IMR-90 (cell line): ENCODE measurements around the gene RPP40. TPM values are rescaled to one million over a fixed set of nuclear protein-coding genes. Genes with fewer than 3 reads are reported as not detected.

ENCODE experiments used
- ATAC-seq: fragments of 200-7000 bp; cut with Tn5 transposase; 2 replicates; pipeline ENCODE4 v1.9.1; 2020; ENCODE audit warnings: low read depth, mild to moderate bottlenecking, moderate library complexity
- BruUV-seq: library from RNA; stranded (reverse); fragments of 400-500 nt; replicated peaks from 2 replicates; lab custom pipeline; 2021; lab: Mats Ljungman, UMichigan
- CTCF ChIA-PET: fragments of 300-600 bp; formaldehyde crosslinking; extraction: SDS; loops from one replicate; lab custom pipeline; 2021; ENCODE audit warnings: antibody characterized with exemption; lab: Yijun Ruan, JAX
- POLR2A ChIA-PET: fragments of 300-600 bp; sonication (Branson Sonifier 250); formaldehyde crosslinking; loops from one replicate; lab custom pipeline; 2022; ENCODE audit warnings: antibody characterized with exemption; ENCODE audit not compliant: unreplicated experiment; lab: Charles Lee
- DNase-seq: peaks from one replicate; pipeline ENCODE4 v3.0.0; 2013
- H2AFZ ChIP-seq: replicated peaks from 2 replicates; pipeline ENCODE3; 2013; ENCODE audit warnings: low read length, mild to moderate bottlenecking; ENCODE audit not compliant: poor library complexity
- H2AK5ac ChIP-seq: 2 replicates; pipeline ENCODE4 v1.6.1; 2013; ENCODE audit warnings: low read depth, low read length, inconsistent platforms
- H2AK9ac ChIP-seq: replicated peaks from 2 replicates; pipeline ENCODE3; 2013; ENCODE audit warnings: mild to moderate bottlenecking, low read depth, low read length, moderate library complexity; ENCODE audit not compliant: poor library complexity
- H2BK120ac ChIP-seq: 2 replicates; pipeline ENCODE4 v1.6.1; 2013; ENCODE audit warnings: low read depth, low read length, inconsistent platforms
- H2BK15ac ChIP-seq: 3 replicates; pipeline ENCODE4 v1.6.1; 2013; ENCODE audit warnings: low read depth, low read length, inconsistent platforms
- H2BK20ac ChIP-seq: 2 replicates; pipeline ENCODE4 v1.6.1; 2013; ENCODE audit warnings: low read depth, mild to moderate bottlenecking, inconsistent platforms, low read length, moderate library complexity
- H2BK5ac ChIP-seq: 2 replicates; pipeline ENCODE4 v1.6.1; 2013; ENCODE audit warnings: mild to moderate bottlenecking, low read depth, low read length, inconsistent platforms; ENCODE audit not compliant: poor library complexity, severe bottlenecking
- H3K14ac ChIP-seq: replicated peaks from 2 replicates; pipeline ENCODE4 v1.6.1; 2013; ENCODE audit warnings: low read depth, low read length, inconsistent platforms
- H3K18ac ChIP-seq: 2 replicates; pipeline ENCODE4 v1.6.1; 2013; ENCODE audit warnings: low read depth, low read length, control low read depth
- H3K23ac ChIP-seq: 2 replicates; pipeline ENCODE4 v1.6.1; 2013; ENCODE audit warnings: low read depth, low read length, inconsistent platforms
- H3K27ac ChIP-seq: 2 replicates; pipeline ENCODE4 v1.5.1; 2013; ENCODE audit warnings: mild to moderate bottlenecking, control low read depth, low read length; ENCODE audit not compliant: insufficient read depth
- H3K27me3 ChIP-seq: 2 replicates; pipeline ENCODE4 v1.6.1; 2013; ENCODE audit warnings: low read length; ENCODE audit not compliant: control insufficient read depth, insufficient read depth
- H3K36me3 ChIP-seq: 2 replicates; pipeline ENCODE4 v1.6.1; 2013; ENCODE audit warnings: low read length, mixed read lengths; ENCODE audit not compliant: control insufficient read depth, insufficient read depth
- H3K4ac ChIP-seq: 2 replicates; pipeline ENCODE4 v1.6.1; 2013; ENCODE audit warnings: low read depth, low read length, inconsistent platforms
- H3K4me1 ChIP-seq: 2 replicates; pipeline ENCODE4 v1.6.1; 2013; ENCODE audit warnings: low read length, mixed read lengths; ENCODE audit not compliant: control insufficient read depth, insufficient read depth
- H3K4me2 ChIP-seq: 2 replicates; pipeline ENCODE4 v1.6.1; 2013; ENCODE audit warnings: low read depth, mild to moderate bottlenecking, control low read depth, low read length, moderate library complexity
- H3K4me3 ChIP-seq: 2 replicates; pipeline ENCODE4 v1.5.1; 2013; ENCODE audit warnings: low read depth, mild to moderate bottlenecking, control low read depth, low read length, moderate library complexity; ENCODE audit not compliant: insufficient read depth
- H3K56ac ChIP-seq: 2 replicates; pipeline ENCODE4 v1.6.1; 2013; ENCODE audit warnings: low read length, inconsistent platforms; ENCODE audit not compliant: insufficient read depth; ENCODE audit errors: extremely low read depth
- H3K79me1 ChIP-seq, 2 experiments: 2 replicates each; pipeline ENCODE4 v1.6.1; 2013; ENCODE audit warnings: low read length in 2 of 2, inconsistent platforms in 1 of 2, low read depth in 1 of 2
- H3K9ac ChIP-seq: 2 replicates; pipeline ENCODE4 v1.6.1; 2013; ENCODE audit warnings: low read depth, low read length, control low read depth
- H3K9me1 ChIP-seq: 2 replicates; pipeline ENCODE4 v1.6.1; 2013; ENCODE audit warnings: low read length, inconsistent platforms; ENCODE audit not compliant: insufficient read depth
- H3K9me3 ChIP-seq: 2 replicates; pipeline ENCODE4 v1.6.1; 2013; ENCODE audit warnings: low read length; ENCODE audit not compliant: control insufficient read depth, insufficient read depth
- H4K20me1 ChIP-seq: 2 replicates; pipeline ENCODE4 v1.6.1; 2013; ENCODE audit warnings: low read length, inconsistent platforms; ENCODE audit not compliant: insufficient read depth
- H4K5ac ChIP-seq: 2 replicates; pipeline ENCODE4 v1.6.1; 2013; ENCODE audit warnings: mild to moderate bottlenecking, low read depth, low read length, control low read depth
- H4K8ac ChIP-seq, 2 experiments: 2 replicates each; pipeline ENCODE4 v1.6.1; 2013; ENCODE audit warnings: low read depth in 2 of 2, low read length in 2 of 2, control low read depth in 1 of 2, inconsistent platforms in 1 of 2
- H4K91ac ChIP-seq: 2 replicates; pipeline ENCODE4 v1.6.1; 2013; ENCODE audit warnings: low read depth, low read length, inconsistent platforms; ENCODE audit not compliant: insufficient read depth
- BHLHE40 ChIP-seq: fragments of 150-350 bp; IDR thresholded peaks from 2 replicates; pipeline ENCODE4 v1.6.1; 2016; ENCODE audit warnings: mild to moderate bottlenecking, low read depth, low read length
- CEBPB ChIP-seq: IDR thresholded peaks from 2 replicates; pipeline ENCODE4 v1.6.1; 2012; ENCODE audit warnings: low read depth, low read length, improper control_type of control experiment
- MAFK ChIP-seq: IDR thresholded peaks from 2 replicates; pipeline ENCODE4 v1.6.1; 2012; ENCODE audit warnings: low read depth, low read length, improper control_type of control experiment
- MXI1 ChIP-seq: IDR thresholded peaks from 2 replicates; pipeline ENCODE4 v1.6.1; 2012; ENCODE audit warnings: low read depth, mild to moderate bottlenecking, low read length, moderate library complexity, borderline replicate concordance
- POLR2A ChIP-seq: IDR thresholded peaks from 2 replicates; pipeline ENCODE4 v1.6.1; 2012; ENCODE audit warnings: mild to moderate bottlenecking, low read depth, low read length
- RAD21 ChIP-seq: IDR thresholded peaks from 2 replicates; pipeline ENCODE4 v1.6.1; 2012; ENCODE audit warnings: low read length, improper control_type of control experiment
- RCOR1 ChIP-seq: IDR thresholded peaks from 2 replicates; pipeline ENCODE4 v1.6.1; 2012; ENCODE audit warnings: mild to moderate bottlenecking, low read length, improper control_type of control experiment; ENCODE audit not compliant: insufficient replicate concordance
- RFX5 ChIP-seq: IDR thresholded peaks from 2 replicates; pipeline ENCODE4 v1.8.0; 2012; ENCODE audit warnings: low read depth, mild to moderate bottlenecking, low read length, moderate library complexity
- WGBS, 2 experiments: methylation state at CpG; one replicate each; pipeline versions ENCODE4 v1.1.5 to v1.1.7; 2013; ENCODE audit warnings: missing lambda C conversion rate in 2 of 2; ENCODE audit not compliant: insufficient read length in 1 of 2; ENCODE audit errors: extremely low coverage in 2 of 2; 5-methylcytosine and 5-hydroxymethylcytosine counted together
- dilution Hi-C: fragments of 300-500 bp; cut with HindIII; formaldehyde crosslinking; loops from one replicate; pipeline ENCODE4 v1.14.3; 2018; ENCODE audit warnings: low sequenced_read_pairs; ENCODE audit not compliant: unreplicated experiment
- in situ Hi-C: fragments of 300-500 bp; cut with MboI; formaldehyde crosslinking; loops from 3 replicates; pipeline ENCODE4 v1.14.3; 2019; ENCODE audit warnings: low sequenced_read_pairs, inconsistent platforms, mixed read lengths
- intact Hi-C: fragments of 100-400 bp; cut with micrococcal nuclease; formaldehyde crosslinking; loops from 2 replicates; pipeline ENCODE4 v1.10.0; 2022
- polyA plus RNA-seq, 3 experiments: library from polyadenylated mRNA; depleted of rRNA; stranded (reverse); fragments of >200 nt; gene quantifications; 2 replicates each; pipeline ENCODE4 v1.2.3, GENCODE V29; 2012; ENCODE audit warnings: low replicate concordance in 1 of 3
- total RNA-seq: library from RNA; depleted of rRNA; stranded (reverse); fragments of >200 nt; gene quantifications from 2 replicates; pipeline ENCODE4 v1.2.3, GENCODE V29; 2012
- TF ChIP-seq, protein P1 (sequence below): fragments of 150-350 bp; IDR thresholded peaks from 2 replicates; pipeline ENCODE4 v1.6.1; 2017; ENCODE audit warnings: mild to moderate bottlenecking, antibody characterized with exemption, low read length, low read depth

Gene RPP40
- total and polyA plus RNA-seq, 2 of the 4 experiments (the other 2 are of a cell fraction), result 8.1 to 22.2 TPM

DNA sequence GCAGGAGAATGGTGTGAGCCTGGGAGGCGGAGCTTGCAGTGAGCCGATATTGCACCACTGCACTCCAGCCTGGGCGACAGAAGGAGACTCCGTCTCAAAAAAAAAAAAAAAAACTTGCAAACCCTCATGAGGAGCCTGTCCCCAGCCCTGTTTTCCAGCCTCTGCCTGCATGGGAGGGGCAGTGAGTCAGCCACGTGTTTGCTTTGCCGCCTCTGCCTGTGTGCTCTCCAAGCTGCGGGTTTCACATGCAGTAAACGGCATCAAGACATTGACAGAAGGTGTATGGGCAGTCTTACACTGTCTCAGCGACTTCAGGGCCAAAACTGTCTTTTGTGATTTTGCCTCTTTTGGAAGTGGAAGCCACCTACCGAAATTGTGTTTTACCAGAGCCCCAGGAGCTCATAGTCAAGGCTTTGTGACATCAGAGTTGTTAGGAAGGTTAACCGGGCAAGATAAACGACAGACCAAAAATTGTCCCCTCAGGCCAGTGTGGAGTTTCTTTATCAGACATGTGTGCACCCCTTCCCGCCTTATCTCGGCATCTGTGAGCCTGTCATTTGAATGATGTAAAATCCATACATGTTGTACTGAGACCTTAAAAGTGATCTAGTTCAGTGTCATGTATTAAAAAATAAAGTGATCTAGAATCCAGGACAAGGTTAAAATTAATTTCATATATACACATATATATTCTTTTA is 52.9 kb downstream of the RPP40 start:
- Histone ChIP-seq H3K4me2 (no peak overlapping the region), H3K4ac (no peak overlapping the region), H2BK20ac (no peak overlapping the region), H3K4me3 (no peak overlapping the region), H3K27ac (no peak overlapping the region), H2AFZ (no peak overlapping the region), H3K18ac (no peak overlapping the region), H2AK9ac (no peak overlapping the region), H3K27me3 (no peaks in the 10 kb centered on the region), H3K9me1 (peaks cover 4% of the 10 kb centered on the region), H4K91ac (no peak overlapping the region), H2BK5ac (no peak overlapping the region), H4K20me1 (no peaks in the 10 kb centered on the region; the same call in 1 of the 2 replicates), H3K9me3 (no peaks in the 10 kb centered on the region), H2BK120ac (no peak overlapping the region), H3K14ac (no peak overlapping the region), H3K36me3 (peaks cover 28% of the 10 kb centered on the region), H3K23ac (no peak overlapping the region), H4K8ac (no peak overlapping the region), H3K79me1 (peaks cover 0 to 10% of the 10 kb centered on the region in 2 experiments; a peak in 2 of 4 replicates), H4K5ac (no peak overlapping the region), H2BK15ac (no peak overlapping the region), H3K9ac (no peak overlapping the region), H3K56ac (no peak overlapping the region), H2AK5ac (no peak overlapping the region), H3K4me1 (no peaks in the 10 kb centered on the region)
- intact Hi-C loops (no loop called here), in situ Hi-C loops (no loop called here), dilution Hi-C loops (no loop called here)
- POLR2A ChIA-PET, result no interaction called here
- BruUV-seq, result no TSS peak
- WGBS, 2 experiments, result 82% methylated on average over 6 of the region's 14 CpGs; no CpG with 5 or more reads in 1 of the 2 experiments
- ATAC-seq (no peak), DNase-seq (no peak)
- TF ChIP-seq BHLHE40 (no peak), POLR2A (no peak), RAD21 (no peak), RCOR1 (no peak), MAFK (no peak), CEBPB (no peak), MXI1 (no peak), RFX5 (no peak)
- TF ChIP-seq, protein P1, sequence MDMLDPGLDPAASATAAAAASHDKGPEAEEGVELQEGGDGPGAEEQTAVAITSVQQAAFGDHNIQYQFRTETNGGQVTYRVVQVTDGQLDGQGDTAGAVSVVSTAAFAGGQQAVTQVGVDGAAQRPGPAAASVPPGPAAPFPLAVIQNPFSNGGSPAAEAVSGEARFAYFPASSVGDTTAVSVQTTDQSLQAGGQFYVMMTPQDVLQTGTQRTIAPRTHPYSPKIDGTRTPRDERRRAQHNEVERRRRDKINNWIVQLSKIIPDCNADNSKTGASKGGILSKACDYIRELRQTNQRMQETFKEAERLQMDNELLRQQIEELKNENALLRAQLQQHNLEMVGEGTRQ, result no peak
- CTCF ChIA-PET, result interaction anchor here (0.6 kb wide), 1 partner anchor 426 kb away, joined by 6 read pairs; no protein-coding TSS in a partner anchor
